GM18520 (cell line): ENCODE data around the gene ZC3H10.
"Not testable (repeated sequence)": the region's sequence is repeated elsewhere in the genome, so short reads cannot be mapped to it uniquely, and the experiment has no call there.

Experiments
- ATAC-seq: cut with Tn5 transposase; IDR thresholded peaks from one replicate; pipeline ENCODE4 v1.9.1; 2021; ENCODE audit not compliant: unreplicated experiment

Gene ZC3H10

GRCh38 chr12:56153678-56154065 is 35.6 kb downstream of the ZC3H10 start:
- no peak for ATAC-seq

- no peak for ATAC-seq
These were observed 36.2 kb downstream of the ZC3H10 start for GRCh38 chr12:56154246-56154771.

GRCh38 chr12:56154818-56155217 is 36.8 kb downstream of the ZC3H10 start:
- ATAC-seq = no peak

- ATAC-seq = no peak
These were observed 37.3 kb downstream of the ZC3H10 start for GRCh38 chr12:56155256-56155845.

- not testable (repeated sequence) for ATAC-seq
These were observed 38.6 kb downstream of the ZC3H10 start for GRCh38 chr12:56156464-56157200.

- ATAC-seq = peak; percentile 14
These were observed 39.3 kb downstream of the ZC3H10 start for GRCh38 chr12:56157201-56158028.

GRCh38 chr12:56158029-56158925 is 40.2 kb downstream of the ZC3H10 start, which contains the start of gene MYL6:
Gene MYL6 (plus strand): TSS chr12:56158359. CDS start chr12:56158402, 43 bp downstream.
- peak; percentile 79 for ATAC-seq

- ATAC-seq = no peak
These were observed 40.9 kb downstream of the ZC3H10 start for GRCh38 chr12:56158926-56159461.

GRCh38 chr12:56159482-56160192 is 41.6 kb downstream of the ZC3H10 start:
- no peak for ATAC-seq

GRCh38 chr12:56160193-56160763 is 42.2 kb downstream of the ZC3H10 start:
- no peak for ATAC-seq

- no peak for ATAC-seq
These were observed 43.0 kb downstream of the ZC3H10 start for GRCh38 chr12:56160894-56161689.

GRCh38 chr12:56161690-56162351 is 43.8 kb downstream of the ZC3H10 start:
- ATAC-seq = no peak

- ATAC-seq = no peak
These were observed 44.6 kb downstream of the ZC3H10 start for GRCh38 chr12:56162468-56163290.

- ATAC-seq = no peak
These were observed 45.7 kb downstream of the ZC3H10 start for GRCh38 chr12:56163533-56164344.

- ATAC-seq = no peak
These were observed 46.3 kb downstream of the ZC3H10 start for GRCh38 chr12:56164345-56164729.

- ATAC-seq = no peak
These were observed 47.3 kb downstream of the ZC3H10 start for GRCh38 chr12:56165369-56165768.
